HG03025 (cell line): ENCODE data around the gene NKIRAS2.

Experiments used
- ATAC-seq: cut with Tn5 transposase; IDR thresholded peaks from one replicate; pipeline ENCODE4 v1.9.1; 2021; ENCODE audit warnings: mild to moderate bottlenecking, moderate library complexity; ENCODE audit not compliant: unreplicated experiment, low FRiP score

NKIRAS2 gene

GRCh38 chr17:42025936-42026335, 6.0 kb downstream of the NKIRAS2 start:
- no peak for ATAC-seq

- ATAC-seq: no peak
These were observed 7.1 kb downstream of the NKIRAS2 start for GRCh38 chr17:42026857-42027589.

GRCh38 chr17:42027590-42027889, 7.7 kb downstream of the NKIRAS2 start:
- ATAC-seq: no peak

GRCh38 chr17:42027961-42028790, 8.3 kb downstream of the NKIRAS2 start:
- no peak for ATAC-seq

GRCh38 chr17:42028791-42029127, 8.9 kb downstream of the NKIRAS2 start:
- ATAC-seq: no peak

GRCh38 chr17:42031584-42031983, 11.7 kb downstream of the NKIRAS2 start:
- ATAC-seq: no peak

- ATAC-seq: no peak
These were observed 14.2 kb downstream of the NKIRAS2 start for GRCh38 chr17:42034059-42034458.

- ATAC-seq: no peak
These were observed 18.5 kb downstream of the NKIRAS2 start for GRCh38 chr17:42038221-42038973.

- ATAC-seq: no peak
These were observed 20.2 kb downstream of the NKIRAS2 start for GRCh38 chr17:42039794-42040763.

GRCh38 chr17:42040818-42041217, 20.9 kb downstream of the NKIRAS2 start:
- ATAC-seq: no peak

GRCh38 chr17:42041619-42042018, 21.7 kb downstream of the NKIRAS2 start:
- ATAC-seq: no peak

- no peak for ATAC-seq
These were observed 22.9 kb downstream of the NKIRAS2 start for GRCh38 chr17:42042598-42043319.

- ATAC-seq: no peak
These were observed 25.8 kb downstream of the NKIRAS2 start for GRCh38 chr17:42045719-42046118.

GRCh38 chr17:42047343-42047742, 27.5 kb downstream of the NKIRAS2 start:
- ATAC-seq: no peak

- no peak for ATAC-seq
These were observed 30.0 kb downstream of the NKIRAS2 start for GRCh38 chr17:42049834-42050392.

GRCh38 chr17:42050393-42051012, 30.6 kb downstream of the NKIRAS2 start, which contains the start of gene C17orf113:
C17orf113 (minus strand) TSS chr17:42050601; CDS start chr17:42043376, 7,225 bp downstream.
- no peak for ATAC-seq

- ATAC-seq: no peak
These were observed 31.1 kb downstream of the NKIRAS2 start for GRCh38 chr17:42051013-42051400.

- no peak for ATAC-seq
These were observed 31.8 kb downstream of the NKIRAS2 start for GRCh38 chr17:42051645-42052044.
